ENCODE measurements around the gene ZNF578.
A peak's percentile ranks its signal among the peaks of the same experiment; 100 is the strongest.
"Not testable (repeated sequence)": the region's sequence is repeated elsewhere in the genome, so short reads cannot be mapped to it uniquely, and the experiment has no call there.

ZNF578 gene

GRCh38 chr19:52527956-52528351, 74.6 kb downstream of the ZNF578 start:
- H4K20me1 ChIP-seq (ENCODE audit: insufficient read depth, low read length) = no peaks in the 10 kb centered on the region
- H3K27ac ChIP-seq (ENCODE audit: low read depth, low read length, poor library complexity, severe bottlenecking) = peak overlapping the region; percentile 40
- H3K27me3 ChIP-seq (ENCODE audit: insufficient read depth, low read length) = no peaks in the 10 kb centered on the region
- peaks cover 23% of the 10 kb centered on the region for H3K36me3 ChIP-seq (ENCODE audit: insufficient read depth, low read length)
- peak overlapping the region; percentile 80 for H3K9ac ChIP-seq (ENCODE audit: low read length)
- no peaks in the 10 kb centered on the region for H3F3A ChIP-seq (ENCODE audit: insufficient read depth, low read length)
- H3K9me3 ChIP-seq (ENCODE audit: low read length) = peaks cover 4% of the 10 kb centered on the region; the same call in 1 of the 2 replicates
- 0 out of 2 replicates have a peak, but pooled peaks cover 3% of the 10 kb centered on the region for H3K79me2 ChIP-seq (ENCODE audit: insufficient read depth, low read length)
- peak overlapping the region; percentile 90 for H3K4me3 ChIP-seq (ENCODE audit: low read depth, low read length, poor library complexity, severe bottlenecking)
- no peaks in the 10 kb centered on the region for H3K9me2 ChIP-seq (ENCODE audit: low read depth, low read length)
- peaks cover 14% of the 10 kb centered on the region for H3K4me1 ChIP-seq (ENCODE audit: insufficient read depth, low read length, severe bottlenecking)
- no peak overlapping the region for H2AFZ ChIP-seq (ENCODE audit: low read length)
- TF ChIP-seq CTCF (IDR thresholded peaks at IDR 0.05; ENCODE audit: low read length) (no peak), EZH2 (IDR thresholded peaks at IDR 0.05; ENCODE audit: borderline replicate concordance, low read length) (no peak)
- H3K4me2 ChIP-seq (ENCODE audit: low read length) = peak overlapping the region; percentile 78

- H3K4me1 ChIP-seq (ENCODE audit: insufficient read depth, low read length, severe bottlenecking) = peaks cover 10% of the 10 kb centered on the region
- 0 out of 2 replicates have a peak, but pooled peaks cover 3% of the 10 kb centered on the region for H3K79me2 ChIP-seq (ENCODE audit: insufficient read depth, low read length)
These were observed 79.1 kb downstream of the ZNF578 start for GRCh38 chr19:52532480-52532879.

GRCh38 chr19:52533901-52534300, 80.5 kb downstream of the ZNF578 start:
- H3K79me2 ChIP-seq (ENCODE audit: insufficient read depth, low read length) = 0 out of 2 replicates have a peak, but pooled peaks cover 2% of the 10 kb centered on the region
- no peaks in the 10 kb centered on the region for H3F3A ChIP-seq (ENCODE audit: insufficient read depth, low read length)
- H3K9me3 ChIP-seq (ENCODE audit: low read length) = peaks cover 6% of the 10 kb centered on the region; the same call in 1 of the 2 replicates
- TF ChIP-seq EZH2 (IDR thresholded peaks at IDR 0.05; ENCODE audit: borderline replicate concordance, low read length) = no peak
- no peak for TF ChIP-seq CTCF (IDR thresholded peaks at IDR 0.05; ENCODE audit: low read length)
- H3K9me2 ChIP-seq (ENCODE audit: low read depth, low read length) = no peaks in the 10 kb centered on the region
- H3K36me3 ChIP-seq (ENCODE audit: insufficient read depth, low read length) = peaks cover 55% of the 10 kb centered on the region
- H3K27ac ChIP-seq (ENCODE audit: low read depth, low read length, poor library complexity, severe bottlenecking) = no peak overlapping the region
- no peaks in the 10 kb centered on the region for H3K4me1 ChIP-seq (ENCODE audit: insufficient read depth, low read length, severe bottlenecking)
- H3K4me3 ChIP-seq (ENCODE audit: low read depth, low read length, poor library complexity, severe bottlenecking) = no peak overlapping the region
- no peak overlapping the region for H2AFZ ChIP-seq (ENCODE audit: low read length)
- H3K27me3 ChIP-seq (ENCODE audit: insufficient read depth, low read length) = no peaks in the 10 kb centered on the region
- H4K20me1 ChIP-seq (ENCODE audit: insufficient read depth, low read length) = no peaks in the 10 kb centered on the region
- no peak overlapping the region for H3K4me2 ChIP-seq (ENCODE audit: low read length)
- no peak overlapping the region for H3K9ac ChIP-seq (ENCODE audit: low read length)

More at GRCh38 chr19:52532480-52532879, 79.1 kb downstream of the ZNF578 start:
- peaks cover 6% of the 10 kb centered on the region; the same call in 1 of the 2 replicates for H3K9me3 ChIP-seq (ENCODE audit: low read length)
- H3K27ac ChIP-seq (ENCODE audit: low read depth, low read length, poor library complexity, severe bottlenecking) = no peak overlapping the region
- H3K36me3 ChIP-seq (ENCODE audit: insufficient read depth, low read length) = peaks cover 55% of the 10 kb centered on the region
- no peaks in the 10 kb centered on the region for H3K27me3 ChIP-seq (ENCODE audit: insufficient read depth, low read length)
- TF ChIP-seq CTCF (IDR thresholded peaks at IDR 0.05; ENCODE audit: low read length) (no peak), EZH2 (IDR thresholded peaks at IDR 0.05; ENCODE audit: borderline replicate concordance, low read length) (no peak)
- no peak overlapping the region for H3K9ac ChIP-seq (ENCODE audit: low read length)
- no peaks in the 10 kb centered on the region for H4K20me1 ChIP-seq (ENCODE audit: insufficient read depth, low read length)
- H3F3A ChIP-seq (ENCODE audit: insufficient read depth, low read length) = no peaks in the 10 kb centered on the region
- no peak overlapping the region for H3K4me3 ChIP-seq (ENCODE audit: low read depth, low read length, poor library complexity, severe bottlenecking)
- H3K4me2 ChIP-seq (ENCODE audit: low read length) = no peak overlapping the region
- no peaks in the 10 kb centered on the region for H3K9me2 ChIP-seq (ENCODE audit: low read depth, low read length)
- H2AFZ ChIP-seq (ENCODE audit: low read length) = no peak overlapping the region

GRCh38 chr19:52535385-52535770, 82.0 kb downstream of the ZNF578 start:
- not testable (repeated sequence) for H3K27ac ChIP-seq (ENCODE audit: low read depth, low read length, poor library complexity, severe bottlenecking); H4K20me1 ChIP-seq (ENCODE audit: insufficient read depth, low read length); H3K9me3 ChIP-seq (ENCODE audit: low read length); H3K4me3 ChIP-seq (ENCODE audit: low read depth, low read length, poor library complexity, severe bottlenecking); H2AFZ ChIP-seq (ENCODE audit: low read length); H3F3A ChIP-seq (ENCODE audit: insufficient read depth, low read length); H3K27me3 ChIP-seq (ENCODE audit: insufficient read depth, low read length); H3K4me1 ChIP-seq (ENCODE audit: insufficient read depth, low read length, severe bottlenecking); H3K79me2 ChIP-seq (ENCODE audit: insufficient read depth, low read length); H3K4me2 ChIP-seq (ENCODE audit: low read length); H3K9ac ChIP-seq (ENCODE audit: low read length); H3K9me2 ChIP-seq (ENCODE audit: low read depth, low read length)
- peaks cover 59% of the 10 kb centered on the region for H3K36me3 ChIP-seq (ENCODE audit: insufficient read depth, low read length)
